Stimulated activated CD4-positive, alpha-beta T cell treated with anti-CD3 and anti-CD28 coated beads, Interleukin-1b, Interleukin-23, amount 100 ng/mL, for 24 hours (primary cell): ENCODE data around the gene CAMTA1.
A peak's percentile ranks its signal among the peaks of the same experiment; 100 is the strongest.

Experiments used
- DNase-seq, 4 experiments: peaks; one replicate each; pipeline ENCODE4 v3.0.0-alpha.2; 2020; ENCODE audit warnings: low read depth in 4 of 4, low spot score in 1 of 4

CAMTA1 gene

GRCh38 chr1:7632681-7633080, 847.4 kb downstream of the CAMTA1 start:
- DNase-seq = no peak

- DNase-seq = no peak
These were observed 848.4 kb downstream of the CAMTA1 start for GRCh38 chr1:7633506-7634245.

DNA sequence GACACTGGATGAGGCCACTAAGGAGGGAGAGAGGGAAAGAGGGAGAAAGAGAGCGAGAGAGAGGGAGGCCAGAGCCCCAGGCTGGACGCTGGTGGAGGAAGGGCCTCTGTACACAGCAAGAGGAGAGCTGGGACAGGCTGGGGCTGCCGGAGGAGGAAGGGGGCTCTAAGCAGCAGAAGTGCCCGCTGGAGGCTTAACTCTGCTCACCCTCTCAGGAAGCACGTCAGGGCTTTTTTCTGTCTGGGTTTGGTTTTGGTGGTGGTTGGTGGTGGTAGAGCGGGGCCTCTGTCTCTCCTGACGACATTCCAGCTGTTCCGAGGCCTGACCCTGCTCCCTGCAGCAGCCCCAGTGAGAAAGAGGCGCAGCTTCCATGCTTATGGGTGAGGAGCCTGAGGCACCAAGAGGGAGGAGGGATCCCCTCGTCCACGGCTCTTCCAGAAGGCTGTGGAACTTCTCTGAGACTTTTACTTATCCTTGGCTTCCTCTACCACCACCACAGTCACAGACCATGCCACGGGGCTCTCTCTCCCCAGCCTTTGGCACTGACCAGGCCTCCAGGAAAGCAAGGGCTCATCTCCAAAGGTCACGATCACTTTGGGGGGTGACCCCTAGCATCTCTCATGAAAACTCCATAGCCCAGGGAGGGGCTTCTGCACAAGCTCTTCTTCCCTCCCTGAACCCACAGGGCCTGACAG, 849.4 kb downstream of the CAMTA1 start:
- no peak for DNase-seq

DNA sequence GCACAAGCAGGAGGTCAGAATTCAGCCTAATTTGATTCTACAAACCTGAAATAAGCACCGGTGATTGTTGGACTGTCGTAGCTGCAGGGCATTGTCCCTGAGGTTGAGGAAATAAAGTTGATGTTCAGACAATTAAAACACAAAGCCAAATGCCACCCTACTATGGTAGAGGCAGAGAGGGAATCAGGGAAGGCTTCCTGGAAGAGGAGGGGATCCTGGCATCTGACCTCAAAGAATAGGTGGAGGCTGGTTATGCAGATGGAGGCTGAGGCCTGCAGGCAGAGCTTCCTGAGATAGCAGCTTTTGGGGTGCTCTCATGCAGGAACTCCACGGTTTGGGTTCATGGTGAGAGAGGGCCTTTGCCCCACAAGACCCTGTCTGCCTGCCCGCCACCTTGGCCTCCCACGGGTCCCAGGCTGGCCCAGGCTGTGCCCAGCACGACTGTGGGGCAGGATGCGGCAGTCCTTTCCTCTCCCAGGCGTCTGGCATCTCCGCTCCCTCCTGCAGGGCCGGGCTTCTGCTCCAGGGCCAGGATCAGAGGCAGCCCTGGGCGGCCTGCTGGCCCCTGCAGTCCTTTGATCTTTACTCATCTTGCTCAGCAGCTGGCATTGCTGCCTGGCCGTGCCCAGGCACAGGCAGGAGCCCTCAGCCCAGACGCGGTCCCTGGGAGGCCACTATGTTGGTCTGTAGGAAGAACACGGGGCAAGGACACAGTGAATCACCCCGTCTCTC, 851.7 kb downstream of the CAMTA1 start:
- no peak for DNase-seq

- no peak for DNase-seq
These were observed 852.8 kb downstream of the CAMTA1 start for GRCh38 chr1:7638078-7638477.

DNA sequence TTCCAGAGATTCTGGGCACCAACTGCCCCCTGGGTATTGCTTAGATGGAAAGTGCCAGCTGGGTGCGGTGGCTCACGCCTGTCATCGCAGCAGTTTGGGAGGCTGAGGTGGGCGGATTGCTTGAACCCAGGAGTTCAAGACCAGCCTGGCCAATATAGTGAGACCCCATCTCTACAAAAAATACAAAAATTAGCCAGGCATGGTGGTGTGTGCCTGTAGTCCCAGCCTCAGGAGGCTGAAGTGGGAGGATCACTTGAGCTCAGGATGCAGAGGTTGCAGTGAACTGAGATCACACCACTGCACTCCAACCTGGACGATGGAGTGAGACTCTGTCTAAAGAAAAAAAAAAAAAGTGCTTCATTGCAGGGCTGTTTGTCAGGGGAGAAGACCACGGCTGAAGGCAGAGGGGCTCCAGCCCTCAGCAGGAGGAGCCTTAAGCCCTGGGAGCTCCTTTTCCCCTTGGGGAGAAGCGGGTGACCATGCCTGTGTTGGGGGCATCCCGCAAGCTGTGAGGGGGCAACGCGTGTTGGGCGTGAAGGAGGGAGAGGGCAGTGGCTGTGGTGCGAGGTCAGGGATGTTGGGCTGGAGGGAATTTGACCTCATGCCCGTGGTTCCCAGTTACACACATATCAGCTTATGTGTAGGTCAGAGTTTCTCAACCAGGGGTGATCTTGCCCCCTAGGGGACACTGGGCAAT, 854.3 kb downstream of the CAMTA1 start:
- DNase-seq = no peak

GRCh38 chr1:7640350-7640749, 855.1 kb downstream of the CAMTA1 start:
- no peak for DNase-seq

DNA sequence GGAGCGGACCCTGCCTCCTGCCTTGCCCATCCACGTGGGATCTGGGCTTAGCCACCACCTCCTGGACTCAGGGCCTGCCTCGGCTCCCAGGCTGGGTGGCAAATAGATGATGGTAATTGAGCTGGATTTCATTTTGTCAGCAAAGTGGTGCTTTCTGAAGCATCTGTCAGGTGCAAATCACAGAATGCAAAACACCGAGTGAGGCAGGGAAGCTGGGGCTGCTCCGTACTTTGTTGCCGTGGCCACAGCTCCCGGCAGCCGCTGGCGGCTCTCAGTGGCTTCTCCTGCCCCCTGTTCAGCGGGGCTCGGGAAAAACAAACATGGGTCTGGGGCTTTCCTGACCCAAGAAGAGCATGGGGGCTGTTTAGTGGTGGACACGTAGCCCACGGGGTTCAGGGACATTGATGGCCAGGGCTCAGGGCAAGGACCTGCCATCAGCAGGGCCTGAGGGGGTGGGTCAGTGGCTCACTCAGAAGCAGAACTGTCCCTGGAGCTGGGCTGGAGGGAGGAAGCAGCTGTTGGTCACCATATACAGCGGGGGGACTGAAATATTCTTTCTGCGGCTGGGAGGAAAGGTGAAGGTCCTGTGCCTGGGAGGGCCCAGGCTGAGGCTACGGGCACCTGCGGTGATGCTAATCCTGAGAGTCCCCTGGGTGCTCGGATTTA, 855.8 kb downstream of the CAMTA1 start:
- no peak for DNase-seq

- no peak for DNase-seq
These were observed 856.5 kb downstream of the CAMTA1 start for GRCh38 chr1:7641587-7642417.

GRCh38 chr1:7642418-7642704, 857.1 kb downstream of the CAMTA1 start:
- DNase-seq = no peak

- no peak for DNase-seq
These were observed 857.7 kb downstream of the CAMTA1 start for GRCh38 chr1:7642781-7643529.

DNA sequence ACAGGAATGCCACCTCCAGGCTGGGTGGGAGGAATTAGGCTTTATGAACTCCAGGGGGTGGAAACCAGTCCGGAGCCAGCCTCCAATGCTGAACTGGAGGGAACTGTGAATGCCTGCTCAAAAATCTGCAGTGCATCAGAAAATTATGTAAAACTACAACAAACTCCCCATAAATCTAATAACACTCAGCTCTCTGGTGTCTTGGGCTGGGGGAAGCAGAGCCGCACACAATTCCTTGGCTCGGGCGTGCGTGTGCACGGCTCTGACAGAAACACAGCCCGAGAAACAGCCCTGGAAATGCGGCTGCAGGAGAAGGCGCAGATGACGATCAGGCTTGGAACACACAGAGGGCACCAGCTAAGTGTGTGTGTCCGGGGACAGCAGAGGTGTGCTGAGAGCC, 858.3 kb downstream of the CAMTA1 start:
- DNase-seq = no peak

- no peak for DNase-seq
These were observed 858.8 kb downstream of the CAMTA1 start for GRCh38 chr1:7644086-7644485.

- no peak for DNase-seq
These were observed 859.9 kb downstream of the CAMTA1 start for GRCh38 chr1:7644961-7645750.

- no peak for DNase-seq
These were observed 860.4 kb downstream of the CAMTA1 start for GRCh38 chr1:7645751-7646048.

DNA sequence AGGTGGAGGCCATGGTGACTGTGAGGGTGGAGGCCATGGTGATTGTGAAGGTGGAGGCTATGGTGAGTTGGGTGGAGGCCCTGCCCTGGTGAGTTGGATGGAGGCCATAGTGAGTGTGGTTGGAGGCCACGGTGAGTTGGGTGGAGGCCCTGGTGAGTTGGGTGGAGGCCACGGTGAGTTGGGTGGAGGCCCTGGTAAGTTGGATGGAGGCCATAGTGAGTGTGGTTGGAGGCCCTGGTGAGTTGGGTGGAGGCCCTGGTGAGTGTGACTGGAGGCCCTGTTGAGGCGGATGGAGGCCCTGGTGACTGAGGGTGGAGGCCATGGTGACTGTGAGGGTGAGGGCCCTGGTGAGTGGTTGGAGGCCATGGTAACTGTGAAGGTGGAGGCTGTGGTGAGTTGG, 860.9 kb downstream of the CAMTA1 start:
- no peak for DNase-seq

DNA sequence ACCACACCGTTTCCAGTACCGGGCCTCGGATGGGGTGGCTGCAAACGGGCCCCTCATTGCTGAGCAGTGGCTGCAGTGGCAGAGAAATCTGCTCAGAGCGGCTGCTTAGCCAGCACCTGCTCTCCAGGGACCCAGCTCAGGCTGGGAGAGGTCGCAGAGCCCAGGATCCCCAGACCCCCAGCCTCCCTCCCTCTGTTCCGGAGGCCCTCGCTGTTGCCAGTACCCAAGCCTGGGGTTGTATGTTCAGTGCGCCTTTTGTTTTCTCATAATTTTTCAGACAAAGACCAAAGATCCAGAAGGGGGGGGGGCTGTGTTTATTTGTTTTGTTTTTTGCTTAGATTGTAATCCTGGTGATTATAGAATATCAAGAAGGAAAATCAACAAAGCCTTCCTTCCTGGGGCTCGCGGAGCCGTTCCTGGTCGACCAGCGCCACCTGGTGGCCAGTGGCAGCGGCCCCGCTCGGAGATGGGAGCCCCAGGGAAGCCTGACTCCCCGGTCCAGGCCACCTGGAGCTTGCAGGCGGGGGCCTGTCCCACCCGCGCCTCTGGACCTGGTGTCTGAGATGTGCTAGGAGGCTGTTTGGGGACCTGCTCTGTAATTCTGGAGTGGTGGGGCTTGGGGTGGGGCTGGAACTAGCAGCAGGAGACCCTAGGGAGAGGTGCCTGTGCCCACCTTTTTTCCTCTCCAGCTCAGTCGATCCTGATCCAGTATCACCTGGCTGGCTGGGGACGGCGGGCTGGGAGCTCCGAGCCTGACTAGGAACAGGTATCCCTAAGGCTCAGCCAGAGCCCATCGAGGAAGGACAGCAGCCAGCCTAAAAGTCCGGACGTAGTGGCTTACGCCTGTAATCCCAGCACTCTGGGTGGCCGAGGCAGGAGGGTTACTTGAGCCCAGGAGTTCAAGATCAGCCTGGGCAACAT, 862.0 kb downstream of the CAMTA1 start:
- peak; percentile 54 to 59 (median 58) for DNase-seq
